GM04504 (cell line): ENCODE measurements around the gene SERF1B.
"Not testable (repeated sequence)": the region's sequence is repeated elsewhere in the genome, so short reads cannot be mapped to it uniquely, and the experiment has no call there.

Experiments used
- DNase-seq: peaks from one replicate; pipeline ENCODE4 v3.0.0-alpha.2; 2012; ENCODE audit warnings: low read depth

The SERF1B gene

GRCh38 chr5:70025106-70025844 is at the start of gene SERF1B:
Gene SERF1B, plus strand, starts transcription at chr5:70025251. Its CDS starts 201 bp downstream, at chr5:70025452.
- not testable (repeated sequence) for DNase-seq

- not testable (repeated sequence) for DNase-seq
Observed at GRCh38 chr5:69991713-69992112, 33.3 kb upstream of the SERF1B start.

- not testable (repeated sequence) for DNase-seq
Observed at GRCh38 chr5:69995535-69995934, 29.5 kb upstream of the SERF1B start.

GRCh38 chr5:70020660-70021059 is 4.4 kb upstream of the SERF1B start:
- DNase-seq = not testable (repeated sequence)

- DNase-seq = not testable (repeated sequence)
Observed at GRCh38 chr5:70025845-70026145, 744 bp downstream of the SERF1B start.

- DNase-seq = not testable (repeated sequence)
Observed at GRCh38 chr5:70031204-70031603, 6.2 kb downstream of the SERF1B start.

- not testable (repeated sequence) for DNase-seq
Observed at GRCh38 chr5:70041411-70041810, 16.4 kb downstream of the SERF1B start.

- DNase-seq = not testable (repeated sequence)
Observed at GRCh38 chr5:70049790-70050142, 24.7 kb downstream of the SERF1B start.

GRCh38 chr5:70056289-70056942 is 31.4 kb downstream of the SERF1B start:
- not testable (repeated sequence) for DNase-seq

GRCh38 chr5:70057140-70057539 is 32.1 kb downstream of the SERF1B start:
- DNase-seq = not testable (repeated sequence)

- not testable (repeated sequence) for DNase-seq
Observed at GRCh38 chr5:70077632-70078031, 52.6 kb downstream of the SERF1B start.

GRCh38 chr5:70088907-70089464 is 63.9 kb downstream of the SERF1B start:
- not testable (repeated sequence) for DNase-seq

- DNase-seq = not testable (repeated sequence)
Observed at GRCh38 chr5:70091776-70092175, 66.7 kb downstream of the SERF1B start.
